ENCODE measurements around the gene AFAP1L2.

AFAP1L2 gene, protein sequence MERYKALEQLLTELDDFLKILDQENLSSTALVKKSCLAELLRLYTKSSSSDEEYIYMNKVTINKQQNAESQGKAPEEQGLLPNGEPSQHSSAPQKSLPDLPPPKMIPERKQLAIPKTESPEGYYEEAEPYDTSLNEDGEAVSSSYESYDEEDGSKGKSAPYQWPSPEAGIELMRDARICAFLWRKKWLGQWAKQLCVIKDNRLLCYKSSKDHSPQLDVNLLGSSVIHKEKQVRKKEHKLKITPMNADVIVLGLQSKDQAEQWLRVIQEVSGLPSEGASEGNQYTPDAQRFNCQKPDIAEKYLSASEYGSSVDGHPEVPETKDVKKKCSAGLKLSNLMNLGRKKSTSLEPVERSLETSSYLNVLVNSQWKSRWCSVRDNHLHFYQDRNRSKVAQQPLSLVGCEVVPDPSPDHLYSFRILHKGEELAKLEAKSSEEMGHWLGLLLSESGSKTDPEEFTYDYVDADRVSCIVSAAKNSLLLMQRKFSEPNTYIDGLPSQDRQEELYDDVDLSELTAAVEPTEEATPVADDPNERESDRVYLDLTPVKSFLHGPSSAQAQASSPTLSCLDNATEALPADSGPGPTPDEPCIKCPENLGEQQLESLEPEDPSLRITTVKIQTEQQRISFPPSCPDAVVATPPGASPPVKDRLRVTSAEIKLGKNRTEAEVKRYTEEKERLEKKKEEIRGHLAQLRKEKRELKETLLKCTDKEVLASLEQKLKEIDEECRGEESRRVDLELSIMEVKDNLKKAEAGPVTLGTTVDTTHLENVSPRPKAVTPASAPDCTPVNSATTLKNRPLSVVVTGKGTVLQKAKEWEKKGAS

GRCh38 chr10:114404171-114405010 lies at the start of gene AFAP1L2:
Gene AFAP1L2, minus strand, starts transcription at chr10:114404502. Its CDS starts 47 bp downstream, at chr10:114404455.
- no peak for TF ChIP-seq CTCF (IDR thresholded peaks at IDR 0.05; ENCODE audit: low read depth, low read length)
- H3K4me3 ChIP-seq (replicated peaks in 1 of 2; ENCODE audit: low read depth in 2 of 2, low read length in 2 of 2) = peak within 1 kb of the TSS; percentile 10 to 50
- DNase-seq (ENCODE audit: low read depth in 2 of 2) = no peak

GRCh38 chr10:114453576-114453975 lies 49.3 kb upstream of the AFAP1L2 start:
- no peak for TF ChIP-seq CTCF (IDR thresholded peaks at IDR 0.05; ENCODE audit: low read depth, low read length)
- no peak overlapping the region for H3K4me3 ChIP-seq (replicated peaks in 1 of 2; ENCODE audit: low read depth in 2 of 2, low read length in 2 of 2)
- no peak for DNase-seq (ENCODE audit: low read depth in 2 of 2)

- DNase-seq (ENCODE audit: low read depth in 2 of 2) = no peak
- no peak for TF ChIP-seq CTCF (IDR thresholded peaks at IDR 0.05; ENCODE audit: low read depth, low read length)
- no peak overlapping the region for H3K4me3 ChIP-seq (replicated peaks in 1 of 2; ENCODE audit: low read depth in 2 of 2, low read length in 2 of 2)
Observed at GRCh38 chr10:114448897-114449296, 44.6 kb upstream of the AFAP1L2 start.

- no peak overlapping the region for H3K4me3 ChIP-seq (replicated peaks in 1 of 2; ENCODE audit: low read depth in 2 of 2, low read length in 2 of 2)
- TF ChIP-seq CTCF (IDR thresholded peaks at IDR 0.05; ENCODE audit: low read depth, low read length) = no peak
- DNase-seq (ENCODE audit: low read depth in 2 of 2) = no peak
Observed at GRCh38 chr10:114445332-114445731, 41.0 kb upstream of the AFAP1L2 start.

- no peak for TF ChIP-seq CTCF (IDR thresholded peaks at IDR 0.05; ENCODE audit: low read depth, low read length)
- DNase-seq (ENCODE audit: low read depth in 2 of 2) = no peak
Observed at GRCh38 chr10:114444819-114445218, 40.5 kb upstream of the AFAP1L2 start.

GRCh38 chr10:114442091-114442630 lies 37.9 kb upstream of the AFAP1L2 start:
- TF ChIP-seq CTCF (IDR thresholded peaks at IDR 0.05; ENCODE audit: low read depth, low read length) = no peak

More at GRCh38 chr10:114444819-114445218, 40.5 kb upstream of the AFAP1L2 start:
- no peak overlapping the region for H3K4me3 ChIP-seq (replicated peaks in 1 of 2; ENCODE audit: low read depth in 2 of 2, low read length in 2 of 2)

More at GRCh38 chr10:114442091-114442630, 37.9 kb upstream of the AFAP1L2 start:
- no peak overlapping the region for H3K4me3 ChIP-seq (replicated peaks in 1 of 2; ENCODE audit: low read depth in 2 of 2, low read length in 2 of 2)
- no peak for DNase-seq (ENCODE audit: low read depth in 2 of 2)
